ENCODE results near the gene FAM117B.
"Not testable (repeated sequence)": the region's sequence is repeated elsewhere in the genome, so short reads cannot be mapped to it uniquely, and the experiment has no call there.

FAM117B gene

GRCh38 chr2:202639231-202639630 lies 4.5 kb downstream of the FAM117B start:
- no peak for DNase-seq

GRCh38 chr2:202642567-202642966 lies 7.8 kb downstream of the FAM117B start:
- DNase-seq, result no peak

GRCh38 chr2:202643012-202643858 lies 8.5 kb downstream of the FAM117B start:
- DNase-seq, result no peak

- DNase-seq, result no peak
These were observed 17.4 kb downstream of the FAM117B start for GRCh38 chr2:202652119-202652518.

- DNase-seq, result no peak
These were observed 19.1 kb downstream of the FAM117B start for GRCh38 chr2:202653890-202654289.

GRCh38 chr2:202657876-202658275 lies 23.1 kb downstream of the FAM117B start:
- no peak for DNase-seq

- no peak for DNase-seq
These were observed 26.0 kb downstream of the FAM117B start for GRCh38 chr2:202660796-202661195.

GRCh38 chr2:202669841-202670240 lies 35.1 kb downstream of the FAM117B start:
- no peak for DNase-seq

GRCh38 chr2:202671317-202672035 lies 36.7 kb downstream of the FAM117B start:
- peak; percentile 46 for DNase-seq

- not testable (repeated sequence) for DNase-seq
These were observed 40.3 kb downstream of the FAM117B start for GRCh38 chr2:202675097-202675496.

- DNase-seq, result no peak
These were observed 45.2 kb downstream of the FAM117B start for GRCh38 chr2:202679980-202680379.

GRCh38 chr2:202680512-202680911 lies 45.7 kb downstream of the FAM117B start:
- no peak for DNase-seq

GRCh38 chr2:202681688-202682205 lies 47.0 kb downstream of the FAM117B start:
- DNase-seq, result no peak

- DNase-seq, result no peak
These were observed 47.5 kb downstream of the FAM117B start for GRCh38 chr2:202682274-202682673.

GRCh38 chr2:202687276-202687675 lies 52.5 kb downstream of the FAM117B start:
- DNase-seq, result no peak

- no peak for DNase-seq
These were observed 54.7 kb downstream of the FAM117B start for GRCh38 chr2:202689459-202689858.

GRCh38 chr2:202689898-202690297 lies 55.1 kb downstream of the FAM117B start:
- DNase-seq, result no peak

- DNase-seq, result no peak
These were observed 55.6 kb downstream of the FAM117B start for GRCh38 chr2:202690321-202690900.

- DNase-seq, result no peak
These were observed 58.7 kb downstream of the FAM117B start for GRCh38 chr2:202693503-202693902.

- DNase-seq, result no peak
These were observed 60.4 kb downstream of the FAM117B start for GRCh38 chr2:202695166-202695565.

GRCh38 chr2:202700075-202700901 lies 65.5 kb downstream of the FAM117B start:
- no peak for DNase-seq

- DNase-seq, result no peak
These were observed 68.3 kb downstream of the FAM117B start for GRCh38 chr2:202703091-202703490.

GRCh38 chr2:202704248-202704647 lies 69.5 kb downstream of the FAM117B start:
- no peak for DNase-seq

All from right forelimb (tissue), 1 donor.